ENCODE results near the gene FUT2. TPM values are rescaled to one million over a fixed set of nuclear protein-coding genes. Genes with fewer than 3 reads are reported as not detected.

The FUT2 gene
- total RNA-seq, 1 experiment from 2014 or later, result not detected

GRCh38 chr19:48751845-48752495 is 56.2 kb downstream of the FUT2 start:
- Histone ChIP-seq H3K9me3 (no peaks in the 10 kb centered on the region), H3K4me3 (peak overlapping the region; percentile 24), H3K27me3 (no peaks in the 10 kb centered on the region), H3K36me3 (no peaks in the 10 kb centered on the region)
- no peak for DNase-seq

DNA sequence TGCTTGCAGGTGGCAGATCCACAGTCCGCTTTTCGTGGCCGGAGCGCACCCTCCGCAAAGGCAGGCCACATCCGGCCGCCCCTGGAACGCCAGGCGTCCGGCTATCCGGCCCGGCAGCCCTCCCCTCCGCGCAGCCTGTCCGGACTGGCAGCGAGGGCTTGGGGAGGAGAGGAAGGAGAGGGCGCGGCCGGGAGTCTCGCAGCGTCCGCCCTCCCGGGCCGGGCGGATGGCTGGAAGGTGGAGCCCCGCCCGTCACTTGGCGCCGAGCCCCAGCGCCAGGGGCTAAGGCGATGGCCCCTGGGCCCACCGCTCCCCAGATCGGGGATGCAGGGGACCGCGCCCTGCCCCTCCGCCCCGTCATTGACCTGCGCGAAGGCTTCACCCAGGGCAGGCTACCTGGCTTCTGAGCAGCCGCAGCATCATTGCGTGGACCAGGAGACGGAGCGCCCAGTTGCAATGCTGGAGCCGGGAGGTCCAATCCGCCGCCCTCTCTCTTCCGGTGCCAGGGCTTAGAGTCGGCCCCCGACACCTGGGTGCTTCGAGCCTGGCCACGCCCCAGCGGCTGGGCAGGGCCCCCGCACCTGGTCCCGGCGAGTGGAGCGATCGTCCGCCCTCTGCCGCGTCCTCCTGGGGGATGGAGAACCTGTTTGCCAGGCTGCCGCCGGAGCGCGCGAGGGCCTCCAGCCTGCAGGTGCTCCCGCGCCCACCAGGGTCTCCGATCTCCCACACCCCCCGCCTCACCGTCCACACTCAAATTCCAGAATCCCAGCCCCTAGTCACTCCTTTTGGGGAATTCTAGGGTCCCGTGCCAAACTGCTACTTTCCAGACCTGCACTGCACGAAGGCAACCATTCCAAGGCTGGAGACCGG is 57.0 kb downstream of the FUT2 start, which contains the start of gene FUT1:
FUT1 (minus strand) TSS at position 146 of the 870 bp plus-strand sequence. CDS start 1,360 bp downstream, outside the sequence.
- H3K36me3 ChIP-seq, result no peaks in the 10 kb centered on the region
- DNase-seq, result peak; percentile 64
- peak within 1 kb of the TSS; percentile 24 for H3K4me3 ChIP-seq
- no peaks in the 10 kb centered on the region for H3K27me3 ChIP-seq
- H3K9me3 ChIP-seq, result no peaks in the 10 kb centered on the region

DNA sequence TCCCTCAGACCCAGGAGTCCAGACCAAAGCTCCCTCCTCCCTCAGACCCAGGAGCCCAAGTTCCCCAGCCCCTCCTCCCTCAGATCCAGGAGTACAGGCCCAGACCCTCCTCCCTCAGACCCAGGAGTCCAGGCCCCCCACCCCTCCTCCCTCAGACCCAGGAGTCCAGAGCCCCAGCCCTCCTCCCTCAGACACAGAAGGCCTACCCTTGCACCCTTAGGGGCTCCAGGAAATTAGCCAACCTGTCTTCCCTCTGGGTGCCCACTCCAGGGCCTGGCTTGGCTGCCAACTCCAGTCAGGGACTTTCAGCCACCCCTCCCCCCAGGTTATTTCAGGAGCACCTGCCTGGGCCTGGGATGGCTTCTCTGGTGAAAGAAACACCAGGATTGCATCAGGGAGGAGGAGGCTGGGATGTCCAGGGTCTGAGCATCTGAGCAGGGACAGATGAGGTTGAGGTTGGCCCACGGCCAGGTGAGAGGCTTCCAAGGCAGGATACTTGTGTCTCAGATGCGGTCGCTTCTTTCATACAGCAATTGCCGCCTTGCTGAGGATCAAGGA is 59.4 kb downstream of the FUT2 start, which contains the start of gene FGF21:
FGF21 (plus strand) TSS at position 441 of the 558 bp plus-strand sequence. CDS start 713 bp downstream, outside the sequence.
- Histone ChIP-seq H3K4me3 (no peak within 1 kb of the TSS), H3K9me3 (no peaks in the 10 kb centered on the region), H3K36me3 (no peaks in the 10 kb centered on the region), H3K27me3 (peaks cover 4% of the 10 kb centered on the region)
- peak; percentile 25 for DNase-seq

Other genes with a start within 250 kb of the FUT2 start
- 86.6 and 138 TPM in 2 replicates for gene GRWD1, start 250.0 kb upstream of the FUT2 start, total RNA-seq (2014; rRNA removed; shearing (Covaris generic); ENCODE audit: low replicate concordance)
- 0.22 and 0.43 TPM in 2 replicates for gene KCNJ14, start 240.4 kb upstream of the FUT2 start, total RNA-seq (2014; rRNA removed; shearing (Covaris generic); ENCODE audit: low replicate concordance)
- gene CYTH2, start 226.6 kb upstream of the FUT2 start, total RNA-seq (2014; rRNA removed; shearing (Covaris generic); ENCODE audit: low replicate concordance), result 84.7 and 163 TPM in 2 replicates
- not detected in 2 replicates for gene LMTK3, start 184.1 kb upstream of the FUT2 start, total RNA-seq (2014; rRNA removed; shearing (Covaris generic); ENCODE audit: low replicate concordance)
- gene SULT2B1, start 143.8 kb upstream of the FUT2 start, total RNA-seq (2014; rRNA removed; shearing (Covaris generic); ENCODE audit: low replicate concordance), result 0.49 TPM in 1 of 2 replicates, not detected in the other
- not detected in 2 replicates for gene SPACA4, start 89.2 kb upstream of the FUT2 start, total RNA-seq (2014; rRNA removed; shearing (Covaris generic); ENCODE audit: low replicate concordance)
- gene FAM83E, start 80.9 kb upstream of the FUT2 start, total RNA-seq (2014; rRNA removed; shearing (Covaris generic); ENCODE audit: low replicate concordance), result not detected in 2 replicates
- 3,057 and 3,727 TPM in 2 replicates for gene RPL18, start 76.8 kb upstream of the FUT2 start, total RNA-seq (2014; rRNA removed; shearing (Covaris generic); ENCODE audit: low replicate concordance)
- gene SPHK2, start 76.5 kb upstream of the FUT2 start, total RNA-seq (2014; rRNA removed; shearing (Covaris generic); ENCODE audit: low replicate concordance), result 6.7 and 8.6 TPM in 2 replicates
- 9.3 and 14.5 TPM in 2 replicates for gene DBP, start 58.6 kb upstream of the FUT2 start, total RNA-seq (2014; rRNA removed; shearing (Covaris generic); ENCODE audit: low replicate concordance)
- 1.3 TPM in 1 of 2 replicates, not detected in the other for gene CA11, start 49.8 kb upstream of the FUT2 start, total RNA-seq (2014; rRNA removed; shearing (Covaris generic); ENCODE audit: low replicate concordance)
- not detected in 2 replicates for gene NTN5, start 23.0 kb upstream of the FUT2 start, total RNA-seq (2014; rRNA removed; shearing (Covaris generic); ENCODE audit: low replicate concordance)
- 0.79 TPM in 1 of 2 replicates, not detected in the other for gene MAMSTR, start 23.8 kb downstream of the FUT2 start, total RNA-seq (2014; rRNA removed; shearing (Covaris generic); ENCODE audit: low replicate concordance)
- 0.72 TPM in 1 of 2 replicates, not detected in the other for gene RASIP1, start 44.6 kb downstream of the FUT2 start, total RNA-seq (2014; rRNA removed; shearing (Covaris generic); ENCODE audit: low replicate concordance)
- not detected in 2 replicates for gene IZUMO1, start 50.9 kb downstream of the FUT2 start, total RNA-seq (2014; rRNA removed; shearing (Covaris generic); ENCODE audit: low replicate concordance)
- gene FUT1, start 56.7 kb downstream of the FUT2 start, total RNA-seq (2014; rRNA removed; shearing (Covaris generic); ENCODE audit: low replicate concordance), result 0.07 and 0.16 TPM in 2 replicates
- not detected in 2 replicates for gene FGF21, start 59.6 kb downstream of the FUT2 start, total RNA-seq (2014; rRNA removed; shearing (Covaris generic); ENCODE audit: low replicate concordance)
- gene BCAT2, start 115.1 kb downstream of the FUT2 start, total RNA-seq (2014; rRNA removed; shearing (Covaris generic); ENCODE audit: low replicate concordance), result 21.3 and 59.1 TPM in 2 replicates
- gene HSD17B14, start 140.5 kb downstream of the FUT2 start, total RNA-seq (2014; rRNA removed; shearing (Covaris generic); ENCODE audit: low replicate concordance), result not detected in 2 replicates
- gene PLEKHA4, start 172.6 kb downstream of the FUT2 start, total RNA-seq (2014; rRNA removed; shearing (Covaris generic); ENCODE audit: low replicate concordance), result 5.4 and 14.5 TPM in 2 replicates
- 26.1 and 36.4 TPM in 2 replicates for gene PPP1R15A, start 176.4 kb downstream of the FUT2 start, total RNA-seq (2014; rRNA removed; shearing (Covaris generic); ENCODE audit: low replicate concordance)
- not detected in 2 replicates for gene TULP2, start 202.8 kb downstream of the FUT2 start, total RNA-seq (2014; rRNA removed; shearing (Covaris generic); ENCODE audit: low replicate concordance)
- gene NUCB1, start 204.3 kb downstream of the FUT2 start, total RNA-seq (2014; rRNA removed; shearing (Covaris generic); ENCODE audit: low replicate concordance), result 157 and 236 TPM in 2 replicates
- gene DHDH, start 237.7 kb downstream of the FUT2 start, total RNA-seq (2014; rRNA removed; shearing (Covaris generic); ENCODE audit: low replicate concordance), result not detected in 2 replicates